ENCODE data around the gene FOXN1. TPM values are rescaled to one million over a fixed set of nuclear protein-coding genes. Genes with fewer than 3 reads are reported as not detected.

FOXN1 gene
- total RNA-seq, 8 experiments from 2014 or later, result 0.08 to 0.73 (median 0.66) TPM; not detected in 3

DNA sequence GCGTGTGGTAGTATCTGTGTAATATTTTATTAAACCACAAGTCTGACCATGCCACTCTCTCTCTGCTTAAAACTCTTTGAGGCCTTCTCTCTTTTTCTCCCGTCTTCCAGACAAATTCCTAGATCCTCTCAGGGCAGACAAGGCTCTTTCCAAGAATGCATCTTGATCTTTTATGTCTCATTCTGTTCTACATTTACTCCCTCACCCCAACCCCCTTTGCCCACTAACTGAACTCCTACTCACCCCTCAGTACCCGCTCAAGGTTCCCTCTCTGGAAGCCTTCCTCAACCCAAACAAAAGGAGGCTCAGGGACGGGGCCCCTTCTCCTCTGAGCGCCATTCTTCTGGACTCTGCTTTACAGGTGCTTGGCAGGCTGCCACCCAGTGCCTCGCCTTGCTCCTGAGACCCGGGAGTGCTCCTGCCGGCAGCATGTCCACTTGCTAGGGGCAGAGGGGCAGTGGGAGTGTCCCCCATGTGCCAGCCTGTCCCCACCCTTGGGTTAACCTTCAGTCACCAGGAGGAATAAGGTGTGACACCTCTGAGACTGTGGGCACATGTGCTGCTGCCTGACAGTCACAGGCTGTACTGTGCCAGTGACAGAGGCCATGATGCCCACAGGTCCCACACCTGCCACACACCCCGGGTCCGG, 23.5 kb upstream of the FOXN1 start:
- Histone ChIP-seq H3K4me3 (no peak overlapping the region), H3K4me1 (replicated peaks in 1 of 2) (no peaks in the 10 kb centered on the region), H3K27ac (no peak overlapping the region)
- ATAC-seq (replicated peaks in 6 of 8), result no peak
- in situ Hi-C loops (cut with MboI; ENCODE audit: low pct_unique_long_range_greater_than_20kb in 2 of 9, low sequenced_read_pairs in 9 of 9, unreplicated experiment in 9 of 9), result loop anchor here in 2 of 9 experiments (25.0 kb wide), 2 partner anchors 95 to 105 kb away; partner anchors contain the start of genes ALDOC (in 1 of the 2) and SPAG5 (in 1 of the 2)
- WGBS, 10 experiments, result 54 to 93% (median 71%) methylated on average over 1 to 6 of the region's 10 CpGs; no CpG with 5 or more reads in 2 of the 10 experiments

DNA sequence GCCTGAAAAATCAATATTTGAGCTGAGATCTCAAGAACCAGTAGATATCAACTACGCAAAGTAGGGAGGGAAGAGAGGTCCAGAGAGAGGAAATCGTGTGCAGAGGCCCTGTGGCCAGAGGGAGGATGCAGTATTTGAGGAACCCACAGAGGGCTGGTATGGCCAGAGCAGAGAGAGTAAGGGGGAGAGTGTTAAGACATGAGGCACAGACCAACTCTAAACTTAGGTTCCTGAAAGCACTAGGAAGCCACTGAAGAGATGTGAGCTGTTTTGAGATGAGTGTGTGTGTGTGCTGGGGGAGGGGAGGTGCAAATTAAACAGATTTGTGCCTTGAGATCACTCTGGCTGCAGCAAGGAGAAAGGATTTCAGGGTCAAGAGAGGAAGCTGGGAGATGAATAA, 21.9 kb upstream of the FOXN1 start:
- in situ Hi-C loops (cut with MboI; ENCODE audit: low pct_unique_long_range_greater_than_20kb in 2 of 9, low sequenced_read_pairs in 9 of 9, unreplicated experiment in 9 of 9), result loop anchor here in 2 of 9 experiments (25.0 kb wide), 2 partner anchors 97 to 103 kb away; partner anchors contain the start of genes ALDOC (in 1 of the 2) and SPAG5 (in 1 of the 2)
- Histone ChIP-seq H3K27ac (no peak overlapping the region), H3K4me3 (no peak overlapping the region), H3K4me1 (replicated peaks in 1 of 2) (no peaks in the 10 kb centered on the region)
- 14 to 75% (median 60%) methylated on average over 1 to 2 of the region's 2 CpGs; no CpG with 5 or more reads in 3 of the 10 experiments for WGBS, 10 experiments
- no peak for ATAC-seq (replicated peaks in 6 of 8)

DNA sequence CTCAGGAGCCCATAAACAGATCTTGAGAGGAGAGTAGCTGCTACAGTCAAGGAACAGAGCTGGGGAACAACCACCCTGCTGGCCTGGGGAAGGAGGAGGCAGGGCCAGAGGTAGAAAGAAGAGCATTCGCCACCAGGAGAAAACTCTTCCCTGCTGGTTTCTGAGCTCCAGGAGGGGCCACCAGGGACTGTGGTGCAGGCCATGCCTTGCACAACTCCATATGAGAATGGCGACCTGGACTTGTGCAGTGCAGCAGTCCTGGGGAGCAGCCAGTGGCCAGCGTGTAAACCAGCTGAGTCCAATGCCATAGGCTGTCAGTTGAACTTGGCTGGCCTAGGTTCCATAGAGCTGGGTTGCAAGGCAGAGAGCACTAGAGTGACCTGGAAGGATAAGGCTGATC, 21.1 kb upstream of the FOXN1 start:
- H3K4me1 ChIP-seq (replicated peaks in 1 of 2), result no peaks in the 10 kb centered on the region
- in situ Hi-C loops (cut with MboI; ENCODE audit: low pct_unique_long_range_greater_than_20kb in 2 of 9, low sequenced_read_pairs in 9 of 9, unreplicated experiment in 9 of 9), result loop anchor here in 2 of 9 experiments (25.0 kb wide), 2 partner anchors 98 to 102 kb away; partner anchors contain the start of genes ALDOC (in 1 of the 2) and SPAG5 (in 1 of the 2)
- no peak overlapping the region for H3K27ac ChIP-seq
- no peak for ATAC-seq (replicated peaks in 6 of 8)
- WGBS, 10 experiments, result 60 to 100% methylated on average over 1 to 2 of the region's 3 CpGs; no CpG with 5 or more reads in 8 of the 10 experiments
- H3K4me3 ChIP-seq, result no peak overlapping the region

DNA sequence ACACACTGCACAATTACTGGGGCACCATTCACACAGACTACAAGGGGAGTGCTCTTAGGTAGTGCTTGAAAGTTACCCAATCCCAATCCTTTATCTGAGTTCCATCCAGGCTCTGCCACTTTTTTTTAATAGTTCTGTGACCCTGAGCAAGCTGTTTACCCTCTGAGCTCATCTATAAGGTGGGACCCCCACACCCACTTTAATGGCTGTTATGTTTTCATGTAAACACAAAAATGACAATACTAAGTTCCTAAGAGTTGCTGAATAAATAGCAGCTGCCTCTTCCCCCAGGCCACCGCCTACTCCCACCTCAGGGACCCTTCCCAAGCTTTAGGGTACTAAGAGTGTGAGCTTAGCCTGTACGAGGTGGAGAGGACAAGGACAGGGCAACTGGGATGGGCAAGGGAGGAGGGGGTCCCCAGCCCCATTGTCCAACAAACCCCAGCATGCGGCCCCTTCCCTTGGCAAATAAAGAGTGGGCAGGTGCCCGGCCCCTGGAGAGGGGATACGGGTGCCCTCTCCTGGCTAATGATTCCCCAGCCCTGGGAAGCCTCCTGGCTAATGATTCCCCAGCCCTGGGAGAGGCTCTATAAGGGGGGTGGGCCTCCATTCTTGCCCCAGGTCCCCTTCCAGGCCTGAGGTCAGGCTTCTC, 18.1 kb upstream of the FOXN1 start:
- Histone ChIP-seq H3K27ac (no peak overlapping the region), H3K4me1 (replicated peaks in 1 of 2) (peaks cover 1 to 2% of the 10 kb centered on the region in 2 donors), H3K4me3 (no peak overlapping the region)
- no peak for ATAC-seq (replicated peaks in 6 of 8)
- in situ Hi-C loops (cut with MboI; ENCODE audit: low pct_unique_long_range_greater_than_20kb in 2 of 9, low sequenced_read_pairs in 9 of 9, unreplicated experiment in 9 of 9), result loop anchor here in 2 of 9 experiments (25.0 kb wide), 2 partner anchors 99 to 101 kb away; partner anchors contain the start of genes ALDOC (in 1 of the 2) and SPAG5 (in 1 of the 2)
- WGBS, 10 experiments, result 0 to 60% methylated on average over 2 to 3 of the region's 5 CpGs; no CpG with 5 or more reads in 8 of the 10 experiments

DNA sequence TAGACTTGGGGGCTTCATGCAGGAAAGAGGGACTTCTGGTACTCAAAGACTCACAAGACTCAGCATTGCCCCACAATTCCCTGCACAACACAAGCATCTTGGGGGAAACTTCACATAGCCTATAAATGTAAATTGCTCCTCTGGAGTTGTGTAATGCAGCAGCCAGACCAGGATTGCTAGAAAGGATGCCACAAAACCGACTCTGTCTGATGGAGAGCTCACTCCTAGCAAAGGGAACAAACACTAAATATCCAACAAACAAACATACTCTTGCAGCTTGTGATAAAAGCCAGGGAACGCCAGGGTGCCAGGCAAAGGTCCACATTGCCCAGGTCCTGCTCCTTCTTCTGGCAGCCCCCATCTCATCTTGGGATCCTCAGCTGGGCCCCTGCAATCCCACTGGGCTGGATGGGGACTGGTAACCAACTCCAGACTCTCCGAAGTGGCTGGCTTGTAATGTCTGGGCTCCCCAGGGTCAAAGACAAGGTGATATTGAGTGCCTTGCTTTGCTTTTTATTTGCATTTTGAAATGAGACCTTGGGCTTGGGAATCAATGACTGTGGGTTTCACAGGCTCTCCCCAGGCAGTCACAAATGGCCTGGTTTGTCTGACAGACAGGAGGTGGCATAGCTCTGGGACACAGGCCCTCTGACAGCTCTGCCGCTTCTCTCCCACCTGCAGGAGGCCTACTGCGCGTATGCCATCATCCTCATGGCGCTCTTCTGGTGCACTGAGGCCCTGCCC, 17.4 kb upstream of the FOXN1 start:
- 33 to 90% (median 76%) methylated on average over 1 to 5 of the region's 7 CpGs; no CpG with 5 or more reads in 4 of the 10 experiments for WGBS, 10 experiments
- H3K4me1 ChIP-seq (replicated peaks in 1 of 2), result peaks cover 8 to 9% of the 10 kb centered on the region in 2 donors
- H3K4me3 ChIP-seq, result no peak overlapping the region
- in situ Hi-C loops (cut with MboI; ENCODE audit: low pct_unique_long_range_greater_than_20kb in 2 of 9, low sequenced_read_pairs in 9 of 9, unreplicated experiment in 9 of 9), result loop anchor here in 2 of 9 experiments (25.0 kb wide), 2 partner anchors 99 to 101 kb away; partner anchors contain the start of genes ALDOC (in 1 of the 2) and SPAG5 (in 1 of the 2)
- no peak for ATAC-seq (replicated peaks in 6 of 8)
- H3K27ac ChIP-seq, result no peak overlapping the region

DNA sequence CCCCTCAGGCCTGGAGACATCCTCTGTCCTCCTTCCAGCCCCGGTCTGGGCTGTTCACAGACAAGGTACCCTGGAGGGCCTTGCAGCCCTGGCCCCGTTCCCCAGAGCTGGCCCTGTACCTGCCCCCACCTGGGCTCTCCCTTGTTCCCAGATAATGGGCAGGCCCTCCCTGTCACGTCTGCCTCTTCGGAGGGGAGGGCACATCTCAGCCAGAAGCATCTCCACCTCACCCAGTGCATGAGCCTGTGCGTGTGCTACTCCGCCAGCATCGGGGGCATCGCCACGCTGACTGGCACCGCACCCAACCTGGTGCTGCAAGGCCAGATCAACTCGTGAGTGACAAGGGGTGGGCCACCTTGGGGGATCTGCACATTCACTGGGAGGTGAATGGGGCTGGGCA, 14.9 kb upstream of the FOXN1 start:
- ATAC-seq (replicated peaks in 6 of 8), result no peak
- in situ Hi-C loops (cut with MboI; ENCODE audit: low pct_unique_long_range_greater_than_20kb in 2 of 9, low sequenced_read_pairs in 9 of 9, unreplicated experiment in 9 of 9), result loop anchor here in 3 of 9 experiments (10.0 to 25.0 kb wide), 3 partner anchors 54 to 104 kb away; partner anchors contain the start of genes ALDOC (in 1 of the 3) and SPAG5 (in 1 of the 3)

DNA sequence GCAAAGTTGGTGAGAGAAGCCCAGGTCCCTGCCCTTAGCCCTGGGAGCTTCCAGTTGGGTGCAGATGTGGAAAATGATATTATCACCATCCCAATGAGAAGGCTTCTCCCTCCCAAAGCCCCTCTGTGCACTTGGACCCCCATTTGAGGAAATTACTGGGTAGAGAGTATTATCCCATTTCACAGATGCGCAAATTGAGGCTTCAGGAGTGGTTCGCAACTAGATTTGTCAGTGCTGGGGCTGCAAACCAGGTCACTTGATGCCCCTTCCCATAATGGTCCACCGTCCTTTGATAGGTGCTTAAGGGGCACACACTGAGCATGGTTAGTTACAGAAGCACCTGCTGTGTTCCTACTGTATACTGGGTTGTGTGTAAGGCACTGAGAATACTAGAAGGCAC, 14.3 kb upstream of the FOXN1 start:
- no peak overlapping the region for H3K27ac ChIP-seq
- in situ Hi-C loops (cut with MboI; ENCODE audit: low pct_unique_long_range_greater_than_20kb in 2 of 9, low sequenced_read_pairs in 9 of 9, unreplicated experiment in 9 of 9), result loop anchor here in 3 of 9 experiments (10.0 to 25.0 kb wide), 3 partner anchors 53 to 105 kb away; partner anchors contain the start of genes ALDOC (in 1 of the 3) and SPAG5 (in 1 of the 3)
- ATAC-seq (replicated peaks in 6 of 8), result no peak

More for the DNA sequence above, 14.9 kb upstream of the FOXN1 start:
- Histone ChIP-seq H3K4me1 (replicated peaks in 1 of 2) (peaks cover 13 to 20% of the 10 kb centered on the region in 2 donors), H3K27ac (no peak overlapping the region), H3K4me3 (no peak overlapping the region)
- whole genome bisulfite sequencing, 10 experiments, result 100% methylated on average over 1 of the region's 11 CpGs; no CpG with 5 or more reads in 9 of the 10 experiments

DNA sequence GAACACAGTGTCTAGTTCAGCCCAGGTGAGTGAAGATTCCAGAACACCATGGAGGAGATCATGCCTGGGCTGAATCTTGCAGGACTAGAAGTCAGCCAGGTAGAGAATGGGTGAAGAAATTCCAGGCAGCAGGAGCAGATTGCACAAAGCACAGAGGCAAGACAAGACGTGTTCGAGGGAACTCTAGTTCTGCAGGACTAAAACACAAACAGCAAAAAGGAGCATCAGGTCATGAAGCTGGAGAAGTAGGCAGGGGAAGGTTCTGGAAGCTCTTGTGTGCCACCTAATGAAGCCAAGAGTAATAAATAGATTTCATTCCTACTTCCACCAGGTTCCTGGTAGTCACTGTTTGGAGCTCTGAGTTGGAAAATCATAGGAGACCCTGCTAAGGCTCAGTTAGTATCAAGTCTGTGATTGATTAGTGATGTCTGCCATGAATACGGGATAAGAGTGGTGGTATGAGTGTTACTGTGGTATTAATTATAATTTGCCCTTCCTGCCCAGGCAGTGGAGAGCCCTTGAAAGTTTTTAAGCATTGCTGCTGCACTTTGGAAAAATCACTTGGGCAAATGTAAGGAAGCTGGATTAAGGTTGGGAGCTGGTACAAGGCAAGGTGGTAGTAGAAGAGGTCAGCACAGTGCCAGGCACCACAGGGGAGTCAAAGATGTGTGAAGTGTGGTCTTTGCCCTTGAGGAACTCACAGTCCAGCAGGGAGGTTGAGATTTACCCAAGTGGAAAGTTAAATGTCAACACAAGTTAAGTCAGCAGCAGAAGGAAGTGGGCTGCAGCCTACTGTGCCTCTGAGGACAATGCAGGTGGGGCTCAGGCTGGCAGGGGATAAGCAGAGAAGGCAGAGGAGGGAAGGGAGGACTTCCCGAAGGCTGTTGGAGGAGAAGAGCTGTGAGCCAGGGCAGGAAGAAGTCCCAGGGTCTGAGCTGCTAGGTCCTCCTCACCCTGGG, 13.5 kb upstream of the FOXN1 start:
- peak in 1 of 8 experiments; percentile 1 for ATAC-seq (replicated peaks in 6 of 8)
- 11 to 100% (median 69%) methylated on average over 1 to 4 of the region's 4 CpGs; no CpG with 5 or more reads in 4 of the 10 experiments for WGBS, 10 experiments
- in situ Hi-C loops (cut with MboI; ENCODE audit: low pct_unique_long_range_greater_than_20kb in 2 of 9, low sequenced_read_pairs in 9 of 9, unreplicated experiment in 9 of 9), result loop anchor here in 3 of 9 experiments (10.0 to 25.0 kb wide), 3 partner anchors 52 to 105 kb away; partner anchors contain the start of genes ALDOC (in 1 of the 3) and SPAG5 (in 1 of the 3)
- H3K27ac ChIP-seq, result peak overlapping the region; percentile 18 to 46
- H3K4me3 ChIP-seq, result no peak overlapping the region
- H3K4me1 ChIP-seq (replicated peaks in 1 of 2), result peaks cover 13 to 20% of the 10 kb centered on the region in 2 donors

More for the DNA sequence above, 14.3 kb upstream of the FOXN1 start:
- WGBS, 10 experiments, result 88 to 100% (median 90%) methylated on average over 2 of the region's 3 CpGs; no CpG with 5 or more reads in 7 of the 10 experiments
- Histone ChIP-seq H3K4me1 (replicated peaks in 1 of 2) (peaks cover 13 to 20% of the 10 kb centered on the region in 2 donors), H3K4me3 (no peak overlapping the region)

DNA sequence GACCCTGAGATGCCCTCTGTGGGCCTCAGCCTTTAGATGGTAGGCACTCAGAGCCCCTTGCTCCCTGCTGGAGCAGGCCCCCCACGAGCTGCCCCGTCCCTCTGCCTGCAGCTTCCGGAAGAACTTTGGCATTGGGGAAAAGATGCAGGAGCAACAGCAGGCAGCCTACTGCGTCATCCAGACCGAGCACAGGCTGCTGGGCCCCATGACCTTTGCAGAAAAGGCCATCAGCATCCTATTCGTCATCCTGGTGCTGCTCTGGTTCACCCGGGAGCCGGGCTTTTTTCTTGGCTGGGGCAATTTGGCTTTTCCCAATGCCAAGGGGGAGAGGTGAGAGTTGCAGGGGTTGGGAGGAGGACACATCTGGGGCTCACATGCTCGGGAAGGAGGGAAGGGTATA, 12.7 kb upstream of the FOXN1 start:
- Histone ChIP-seq H3K4me3 (no peak overlapping the region), H3K4me1 (replicated peaks in 1 of 2) (peaks cover 13 to 20% of the 10 kb centered on the region in 2 donors), H3K27ac (peak overlapping the region; percentile 18 to 46)
- in situ Hi-C loops (cut with MboI; ENCODE audit: low pct_unique_long_range_greater_than_20kb in 2 of 9, low sequenced_read_pairs in 9 of 9, unreplicated experiment in 9 of 9), result loop anchor here in 3 of 9 experiments (10.0 to 25.0 kb wide), 3 partner anchors 51 to 106 kb away; partner anchors contain the start of genes ALDOC (in 1 of the 3) and SPAG5 (in 1 of the 3)
- 0 to 13% (median 10%) methylated on average over 1 to 6 of the region's 9 CpGs; no CpG with 5 or more reads in 5 of the 10 experiments for WGBS, 10 experiments
- peak in 6 of 8 experiments; percentile 38 to 90 (median 82) for ATAC-seq (replicated peaks in 6 of 8)

DNA sequence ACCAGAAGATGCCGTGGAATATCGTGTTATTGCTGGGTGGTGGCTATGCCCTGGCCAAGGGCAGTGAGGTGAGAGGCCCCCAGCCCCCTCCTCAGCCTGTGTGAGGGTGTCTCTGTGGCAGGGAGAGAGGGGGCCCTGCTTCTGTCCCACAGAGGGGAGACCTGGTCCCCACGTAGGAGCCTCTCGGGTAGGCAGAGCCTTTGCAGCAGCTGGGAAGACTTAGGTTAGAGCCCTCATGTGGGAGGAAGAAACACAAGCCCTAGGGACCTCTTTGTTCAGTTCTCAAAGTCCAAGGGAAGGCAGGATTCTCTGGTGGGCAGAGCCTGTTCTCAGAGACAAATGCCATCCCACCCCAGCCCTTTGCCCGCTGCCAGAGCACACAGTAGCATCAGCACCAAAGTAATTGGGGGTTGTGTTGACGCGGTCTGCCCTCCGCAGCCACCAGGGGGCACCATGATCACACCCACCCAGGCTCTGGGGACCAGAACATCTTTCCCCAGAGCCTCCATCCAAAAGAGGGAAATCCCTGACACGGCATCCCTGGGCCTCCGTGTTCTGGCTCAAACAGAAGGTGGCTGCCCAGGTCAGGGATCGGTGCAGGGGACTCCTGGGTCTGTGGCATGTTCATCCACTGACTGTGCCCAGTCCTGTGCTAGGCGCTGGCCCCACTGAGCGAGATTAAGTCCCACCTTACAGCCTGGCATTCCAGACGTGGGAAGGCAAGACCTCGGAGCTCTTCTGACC, 11.5 kb upstream of the FOXN1 start:
- Histone ChIP-seq H3K4me3 (no peak overlapping the region), H3K4me1 (replicated peaks in 1 of 2) (peaks cover 13 to 20% of the 10 kb centered on the region in 2 donors), H3K27ac (no peak overlapping the region)
- WGBS, 10 experiments, result 0 to 100% (median 40%) methylated on average over 1 to 6 of the region's 15 CpGs; no CpG with 5 or more reads in 5 of the 10 experiments
- in situ Hi-C loops (cut with MboI; ENCODE audit: low pct_unique_long_range_greater_than_20kb in 2 of 9, low sequenced_read_pairs in 9 of 9, unreplicated experiment in 9 of 9), result loop anchor here in 4 of 9 experiments (5.0 to 25.0 kb wide), 4 partner anchors 43 to 107 kb away; partner anchors contain the start of genes ALDOC (in 1 of the 4) and SPAG5 (in 1 of the 4)
- peak; percentile 65 to 98 (median 74) for ATAC-seq (replicated peaks in 6 of 8)
